GM12874 (cell line): Measurements from ENCODE around the gene CCL17.

Experiments
- CTCF ChIP-seq: IDR thresholded peaks from 2 replicates; pipeline ENCODE4 v1.5.1; 2011; ENCODE audit warnings: low read depth, mild to moderate bottlenecking, control low read depth, low read length, moderate library complexity; ENCODE audit not compliant: insufficient read depth

The CCL17 gene

GRCh38 chr16:57373117-57373947 is 31.2 kb upstream of the CCL17 start:
- TF ChIP-seq CTCF = no peak

GRCh38 chr16:57374067-57374534 is 30.5 kb upstream of the CCL17 start:
- no peak for TF ChIP-seq CTCF

- no peak for TF ChIP-seq CTCF
These were observed 28.2 kb upstream of the CCL17 start for GRCh38 chr16:57376313-57376818.

- peak; percentile 18; the same call in 1 of the 2 replicates for TF ChIP-seq CTCF
These were observed 27.3 kb upstream of the CCL17 start for GRCh38 chr16:57377080-57377841.

- no peak for TF ChIP-seq CTCF
These were observed 25.0 kb upstream of the CCL17 start for GRCh38 chr16:57379579-57379978.

GRCh38 chr16:57380671-57381462 is 23.7 kb upstream of the CCL17 start:
- TF ChIP-seq CTCF = no peak
